ENCODE results near the gene ACO2. TPM values are rescaled to one million over a fixed set of nuclear protein-coding genes. Genes with fewer than 3 reads are reported as not detected.
"Not testable (repeated sequence)": the region's sequence is repeated elsewhere in the genome, so short reads cannot be mapped to it uniquely, and the experiment has no call there.

Gene ACO2
- total RNA-seq, 1 donor from 2014 or later = 69.9 TPM

DNA sequence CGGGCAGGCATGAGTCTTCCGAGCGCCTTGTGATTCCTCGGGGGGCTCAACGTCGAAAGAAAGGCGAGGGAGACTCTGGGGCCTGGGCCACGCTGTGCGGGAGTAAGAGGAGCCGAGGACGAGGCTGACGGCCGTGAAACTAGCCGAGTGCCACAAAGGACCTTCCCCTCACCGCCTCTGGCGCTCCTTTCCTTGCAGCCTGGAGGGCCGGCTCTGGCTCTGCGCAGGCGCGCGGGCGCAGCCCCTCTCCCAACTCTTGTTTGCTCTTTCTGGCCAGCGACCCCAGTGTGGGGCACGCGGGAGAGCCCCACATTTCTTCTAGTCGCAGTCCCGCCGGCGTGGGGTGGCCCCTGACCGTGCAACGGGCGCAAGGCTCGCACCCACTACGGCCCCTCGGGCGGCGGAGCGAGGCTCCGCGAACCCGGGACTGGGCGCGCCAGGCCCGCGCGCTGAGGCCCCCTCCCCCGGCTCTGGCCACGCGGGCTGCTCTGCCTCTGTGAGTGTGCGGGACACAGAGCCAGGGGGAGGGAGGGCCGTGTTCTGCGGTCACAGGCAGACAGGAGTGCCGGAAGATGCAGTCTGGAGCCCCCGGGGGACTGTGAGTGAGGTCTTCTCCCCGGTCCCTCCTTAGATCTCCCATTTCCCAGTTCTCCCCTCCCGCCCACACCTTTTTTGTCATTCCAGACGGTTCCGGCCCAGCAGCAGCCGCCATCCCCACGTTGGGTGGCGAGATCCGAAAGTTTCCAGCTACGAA lies 21.3 kb upstream of the ACO2 start:
- peak overlapping the region; percentile 99 for H3K27ac Mint-ChIP-seq
- H3K36me3 Mint-ChIP-seq = no peaks in the 10 kb centered on the region
- TF ChIP-seq, protein P1, sequence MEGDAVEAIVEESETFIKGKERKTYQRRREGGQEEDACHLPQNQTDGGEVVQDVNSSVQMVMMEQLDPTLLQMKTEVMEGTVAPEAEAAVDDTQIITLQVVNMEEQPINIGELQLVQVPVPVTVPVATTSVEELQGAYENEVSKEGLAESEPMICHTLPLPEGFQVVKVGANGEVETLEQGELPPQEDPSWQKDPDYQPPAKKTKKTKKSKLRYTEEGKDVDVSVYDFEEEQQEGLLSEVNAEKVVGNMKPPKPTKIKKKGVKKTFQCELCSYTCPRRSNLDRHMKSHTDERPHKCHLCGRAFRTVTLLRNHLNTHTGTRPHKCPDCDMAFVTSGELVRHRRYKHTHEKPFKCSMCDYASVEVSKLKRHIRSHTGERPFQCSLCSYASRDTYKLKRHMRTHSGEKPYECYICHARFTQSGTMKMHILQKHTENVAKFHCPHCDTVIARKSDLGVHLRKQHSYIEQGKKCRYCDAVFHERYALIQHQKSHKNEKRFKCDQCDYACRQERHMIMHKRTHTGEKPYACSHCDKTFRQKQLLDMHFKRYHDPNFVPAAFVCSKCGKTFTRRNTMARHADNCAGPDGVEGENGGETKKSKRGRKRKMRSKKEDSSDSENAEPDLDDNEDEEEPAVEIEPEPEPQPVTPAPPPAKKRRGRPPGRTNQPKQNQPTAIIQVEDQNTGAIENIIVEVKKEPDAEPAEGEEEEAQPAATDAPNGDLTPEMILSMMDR (IDR thresholded peaks at IDR 0.05; ENCODE audit: unreplicated experiment) = no peak
- H3K4me1 Mint-ChIP-seq = peaks cover 19% of the 10 kb centered on the region
- no peaks in the 10 kb centered on the region for H3K9me3 Mint-ChIP-seq
- H3K4me3 Mint-ChIP-seq = peak overlapping the region; percentile 98
- no peaks in the 10 kb centered on the region for H3K27me3 Mint-ChIP-seq (ENCODE audit: low read depth)
- peak; percentile 65 to 78 for DNase-seq (ENCODE audit: low spot score in 2 of 2, unreplicated experiment in 2 of 2)

DNA sequence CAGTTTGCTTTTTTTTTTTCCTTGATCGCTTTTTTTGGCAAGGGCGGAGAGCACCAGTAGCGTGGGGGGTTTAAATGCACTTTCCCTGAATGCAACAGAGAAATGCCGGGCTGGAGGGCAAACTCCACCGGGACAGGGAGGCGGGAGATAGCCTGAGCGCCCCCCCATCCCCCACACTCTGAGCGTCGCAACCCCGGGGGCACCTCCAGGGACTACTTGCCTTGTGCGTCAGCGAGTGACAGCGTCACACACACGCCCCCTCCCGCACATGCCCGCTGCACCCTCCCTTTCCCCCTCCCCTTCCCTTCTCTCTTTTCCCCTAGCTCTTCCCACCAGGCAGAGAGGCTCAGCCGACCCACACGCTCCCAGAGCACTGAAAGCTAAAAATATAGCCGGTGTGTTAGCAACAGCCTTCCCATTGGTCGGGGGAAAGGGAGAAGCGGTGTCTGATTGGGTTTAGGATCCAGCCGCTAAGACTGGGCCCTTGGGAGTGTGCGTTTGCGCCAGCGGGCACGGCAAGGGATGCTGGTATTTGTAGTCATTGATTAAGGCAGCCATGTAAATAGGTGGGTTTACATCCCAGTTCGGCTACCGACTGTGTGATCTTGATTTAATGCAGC lies 20.6 kb upstream of the ACO2 start:
- DNase-seq (ENCODE audit: low spot score in 2 of 2, unreplicated experiment in 2 of 2) = peak; percentile 84 to 89
- H3K36me3 Mint-ChIP-seq = peaks cover 2% of the 10 kb centered on the region
- H3K4me1 Mint-ChIP-seq = peaks cover 18% of the 10 kb centered on the region
- TF ChIP-seq, protein P1 (IDR thresholded peaks at IDR 0.05; ENCODE audit: unreplicated experiment) = no peak
- no peaks in the 10 kb centered on the region for H3K27me3 Mint-ChIP-seq (ENCODE audit: low read depth)
- H3K27ac Mint-ChIP-seq = peak overlapping the region; percentile 99
- no peaks in the 10 kb centered on the region for H3K9me3 Mint-ChIP-seq
- H3K4me3 Mint-ChIP-seq = peak overlapping the region; percentile 98

DNA sequence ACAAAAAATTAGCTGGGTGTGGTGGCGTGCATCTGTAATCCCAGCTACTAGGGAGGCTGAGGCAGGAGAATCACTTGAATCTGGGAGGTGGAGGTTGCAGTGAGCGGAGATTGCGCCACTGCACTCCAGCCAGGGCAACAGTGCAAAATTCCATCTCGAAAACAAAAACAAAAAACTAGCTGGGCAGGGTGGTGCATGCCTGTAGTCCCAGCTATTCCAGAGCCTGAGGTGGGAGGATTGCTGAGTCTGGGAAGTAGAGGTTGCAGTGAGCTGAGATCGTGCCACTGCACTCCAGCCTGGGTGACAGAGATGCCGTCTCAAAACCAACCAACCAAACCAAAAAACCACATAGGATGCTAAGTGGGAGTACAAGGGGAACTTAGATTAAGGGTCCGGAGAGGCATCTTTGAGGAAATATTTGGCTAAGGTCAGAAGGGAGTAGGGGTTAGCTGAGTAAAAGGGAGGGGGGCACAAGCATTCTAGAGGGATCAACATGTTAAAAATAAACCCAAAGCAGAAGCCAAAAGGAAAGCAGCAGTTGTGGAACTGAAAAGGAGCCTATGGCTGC lies 10.7 kb upstream of the ACO2 start:
- Mint-ChIP-seq H3K9me3 (no peaks in the 10 kb centered on the region), H3K36me3 (peaks cover 18% of the 10 kb centered on the region), H3K27ac (no peak overlapping the region), H3K4me1 (no peaks in the 10 kb centered on the region), H3K4me3 (no peak overlapping the region), H3K27me3 (ENCODE audit: low read depth) (no peaks in the 10 kb centered on the region)
- TF ChIP-seq, protein P1 (IDR thresholded peaks at IDR 0.05; ENCODE audit: unreplicated experiment) = no peak
- DNase-seq (ENCODE audit: low spot score in 2 of 2, unreplicated experiment in 2 of 2) = no peak

DNA sequence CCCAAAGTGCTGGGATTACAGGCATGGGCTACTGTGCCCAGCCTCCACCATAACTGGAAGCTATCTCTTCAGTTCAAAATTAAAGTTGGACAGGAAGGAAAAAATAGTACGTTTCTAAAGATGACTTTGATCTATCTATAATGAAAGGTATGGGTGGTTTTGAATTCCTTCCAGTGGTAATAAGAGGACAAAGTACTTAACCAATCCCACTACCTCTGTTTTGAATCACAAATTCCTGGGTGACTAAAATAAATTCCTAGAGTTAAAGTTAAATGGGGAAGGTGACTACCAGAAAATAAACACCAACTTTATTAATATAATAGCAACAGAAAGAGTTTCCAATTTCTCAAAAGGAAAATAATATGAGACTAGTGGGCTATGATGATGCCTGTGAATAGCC lies 9.5 kb upstream of the ACO2 start:
- no peak overlapping the region for H3K27ac Mint-ChIP-seq
- no peaks in the 10 kb centered on the region for H3K4me1 Mint-ChIP-seq
- H3K9me3 Mint-ChIP-seq = no peaks in the 10 kb centered on the region
- no peak overlapping the region for H3K4me3 Mint-ChIP-seq
- TF ChIP-seq, protein P1 (IDR thresholded peaks at IDR 0.05; ENCODE audit: unreplicated experiment) = no peak
- no peak for DNase-seq (ENCODE audit: low spot score in 2 of 2, unreplicated experiment in 2 of 2)
- no peaks in the 10 kb centered on the region for H3K27me3 Mint-ChIP-seq (ENCODE audit: low read depth)
- H3K36me3 Mint-ChIP-seq = peaks cover 23% of the 10 kb centered on the region

DNA sequence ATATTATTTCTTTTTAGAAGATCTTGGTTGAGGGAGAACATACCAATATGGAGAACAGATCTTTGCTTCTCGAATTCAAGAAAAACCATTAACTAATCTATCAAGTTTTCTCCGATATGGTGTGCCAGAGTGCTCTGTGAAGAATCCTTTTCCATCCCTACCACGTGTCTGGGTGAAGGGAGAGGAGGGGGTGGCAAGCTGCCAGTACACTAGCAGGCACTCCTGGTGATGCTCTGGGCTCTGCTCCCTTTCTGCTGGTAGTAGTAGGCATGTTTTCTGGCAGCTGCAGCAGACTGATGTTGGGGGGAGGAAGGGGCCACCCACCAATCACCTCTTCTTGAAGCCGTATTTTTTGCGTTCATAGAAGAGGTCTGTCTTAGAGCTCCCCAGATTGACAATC lies 8.8 kb upstream of the ACO2 start:
- not testable (repeated sequence) for H3K4me1 Mint-ChIP-seq; H3K9me3 Mint-ChIP-seq; DNase-seq (ENCODE audit: low spot score in 2 of 2, unreplicated experiment in 2 of 2); H3K27ac Mint-ChIP-seq; H3K4me3 Mint-ChIP-seq; H3K27me3 Mint-ChIP-seq (ENCODE audit: low read depth)
- peaks cover 29% of the 10 kb centered on the region for H3K36me3 Mint-ChIP-seq

DNA sequence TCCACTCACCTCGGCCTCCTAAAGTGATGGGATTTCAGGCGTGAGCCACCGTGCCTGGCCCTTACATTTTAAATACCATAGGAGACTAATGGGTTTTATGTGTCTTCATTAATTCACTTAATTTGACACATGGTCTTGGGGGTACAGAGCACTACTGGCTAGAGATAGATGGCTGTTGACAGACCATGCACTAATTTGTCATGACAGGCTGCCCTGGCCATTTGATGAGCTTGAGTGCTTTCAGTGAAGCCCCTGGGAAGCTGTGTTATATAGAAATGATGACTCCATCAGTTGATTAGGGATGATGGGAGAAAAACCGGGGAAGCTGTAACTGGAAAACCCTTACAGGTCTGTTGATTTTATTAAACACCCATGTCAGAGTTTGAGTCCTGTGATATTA lies 7.0 kb upstream of the ACO2 start:
- no peak overlapping the region for H3K4me3 Mint-ChIP-seq
- no peaks in the 10 kb centered on the region for H3K4me1 Mint-ChIP-seq
- no peaks in the 10 kb centered on the region for H3K9me3 Mint-ChIP-seq
- no peak for DNase-seq (ENCODE audit: low spot score in 2 of 2, unreplicated experiment in 2 of 2)
- H3K27me3 Mint-ChIP-seq (ENCODE audit: low read depth) = no peaks in the 10 kb centered on the region
- H3K36me3 Mint-ChIP-seq = peaks cover 29% of the 10 kb centered on the region
- TF ChIP-seq, protein P1 (IDR thresholded peaks at IDR 0.05; ENCODE audit: unreplicated experiment) = no peak
- H3K27ac Mint-ChIP-seq = no peak overlapping the region
